ENCODE data around the gene OR2AT4. TPM values are rescaled to one million over a fixed set of nuclear protein-coding genes. Genes with fewer than 3 reads are reported as not detected.

Gene OR2AT4
- polyA plus RNA-seq, 3 donors, result not detected

DNA sequence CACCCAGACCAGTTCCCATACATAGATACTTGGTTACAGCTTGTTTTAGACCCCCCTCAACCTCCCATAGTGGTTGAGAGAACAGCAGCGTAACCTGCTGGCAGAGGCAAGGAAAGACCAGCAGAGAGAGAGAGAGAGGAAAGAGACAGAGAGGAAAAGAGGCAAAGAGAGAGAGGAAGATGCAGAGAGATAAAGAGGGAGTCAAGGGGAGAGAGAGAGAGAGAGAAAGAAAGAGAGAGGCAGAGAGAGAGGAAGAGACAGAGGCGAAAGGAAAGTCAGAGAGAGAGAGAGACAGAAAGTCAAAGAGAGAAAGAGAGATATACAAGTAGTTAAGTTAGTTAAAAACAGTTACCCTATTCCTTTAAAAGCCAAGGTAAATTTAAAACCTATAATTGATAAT is 55.4 kb downstream of the OR2AT4 start:
- WGBS, 3 donors, result 63 to 100% (median 96%) methylated on average over 2 of the region's 2 CpGs
- H3K27ac ChIP-seq (ENCODE audit: low read depth, low read length), result no peak overlapping the region

DNA sequence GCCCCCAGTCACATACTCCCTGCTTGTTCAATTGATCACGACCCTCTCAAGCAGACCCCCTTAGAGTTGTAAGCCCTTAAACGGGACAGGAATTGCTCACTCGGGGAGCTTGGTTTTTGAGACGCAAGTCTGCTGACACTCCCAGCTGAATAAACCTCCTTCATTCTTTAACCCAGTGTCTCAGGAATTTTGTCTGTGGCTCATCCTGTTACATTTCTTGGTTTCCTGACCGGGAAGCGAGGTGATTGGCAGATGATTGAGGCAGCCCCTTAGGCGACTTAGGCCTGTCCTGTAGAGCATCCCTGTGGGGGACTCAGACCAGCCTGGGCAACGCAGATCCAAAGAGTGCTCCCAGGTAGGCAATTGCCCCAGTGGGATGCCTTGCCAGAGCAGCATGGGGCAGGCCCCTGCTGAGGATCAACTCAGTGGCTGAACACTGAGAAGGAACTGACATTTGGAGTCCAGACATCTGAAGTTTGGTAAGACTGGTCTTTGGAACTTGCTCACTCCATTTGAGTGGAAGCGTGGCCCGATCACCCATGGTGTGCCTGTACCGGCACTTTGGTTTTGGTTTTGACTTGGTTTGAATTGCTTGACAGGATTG is 56.4 kb downstream of the OR2AT4 start:
- WGBS, 3 donors, result 89 to 93% (median 92%) methylated on average over 11 of the region's 11 CpGs
- no peak overlapping the region for H3K27ac ChIP-seq (ENCODE audit: low read depth, low read length)

DNA sequence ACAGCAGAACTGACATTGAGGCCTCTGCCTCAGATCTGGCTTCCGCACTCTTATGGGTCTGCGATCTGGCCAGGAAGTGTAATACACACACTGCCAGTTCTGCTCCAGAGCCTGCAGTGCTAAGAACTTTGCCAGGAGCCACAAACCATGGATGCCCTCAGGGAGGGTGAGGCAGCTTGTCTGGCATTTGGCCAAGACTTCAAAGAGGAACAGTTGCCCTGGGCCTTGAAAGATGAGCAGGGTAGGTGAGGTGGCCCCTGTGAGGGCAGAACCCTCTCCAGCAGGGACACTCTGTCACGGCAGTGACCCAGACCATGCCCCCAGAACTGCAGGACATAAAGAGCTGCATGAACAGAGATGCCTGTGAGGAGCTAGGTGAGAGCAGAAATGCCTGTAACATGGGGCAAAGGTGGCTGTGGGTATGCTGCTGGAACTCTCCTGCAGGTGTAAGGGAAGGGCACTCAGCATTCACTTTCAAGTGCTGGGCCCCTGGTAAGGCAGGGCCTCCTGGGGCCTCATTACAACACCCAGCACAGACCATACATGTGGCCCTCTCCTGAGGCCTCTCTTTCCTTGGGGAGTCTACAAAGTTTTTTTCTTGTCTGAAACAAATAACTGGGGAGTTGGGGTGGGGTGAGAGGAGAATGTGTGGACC is 60.6 kb downstream of the OR2AT4 start:
- 74 to 84% (median 79%) methylated on average over 3 of the region's 3 CpGs for WGBS, 3 donors
- no peak overlapping the region for H3K27ac ChIP-seq (ENCODE audit: low read depth, low read length)

DNA sequence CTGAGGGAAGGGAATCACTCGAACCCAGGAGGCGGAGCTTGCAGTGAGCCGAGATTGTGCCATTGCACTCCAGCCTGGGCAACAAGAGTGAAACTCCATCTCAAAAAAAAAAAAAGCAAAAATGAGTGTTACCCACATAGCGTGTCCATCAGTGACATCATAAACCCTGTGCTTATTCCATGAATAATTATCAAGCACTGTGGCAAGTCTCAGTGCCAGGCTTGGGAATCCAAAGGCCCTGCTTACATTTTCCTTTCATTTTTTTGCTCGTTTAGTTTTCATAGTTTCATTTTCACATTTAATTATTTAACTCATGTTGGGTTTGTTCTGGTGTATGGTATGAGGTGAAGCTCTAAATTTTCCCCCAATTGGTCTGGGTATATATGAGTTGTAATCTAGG is 61.4 kb downstream of the OR2AT4 start:
- 82 to 87% (median 85%) methylated on average over 5 of the region's 5 CpGs for WGBS, 3 donors

DNA sequence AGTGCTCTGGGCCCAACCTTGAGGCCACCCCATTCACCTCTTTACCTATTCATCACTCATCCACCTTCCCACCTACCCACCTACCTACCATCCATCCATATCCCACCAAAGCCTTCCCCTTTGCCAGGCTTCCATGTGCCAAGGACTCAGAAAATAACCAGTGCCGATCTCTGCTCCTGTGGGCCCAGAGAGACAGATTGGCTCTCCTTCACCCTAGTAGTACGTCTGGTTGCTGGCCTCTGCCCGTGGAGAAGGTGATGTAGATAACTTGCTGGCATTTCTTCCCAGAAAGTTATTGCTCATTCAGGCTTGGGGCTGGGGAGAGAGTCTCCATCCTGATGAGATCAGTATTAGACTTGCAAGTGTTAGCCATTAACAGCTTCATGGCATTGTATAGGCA is 62.8 kb downstream of the OR2AT4 start:
- H3K27ac ChIP-seq (ENCODE audit: low read depth, low read length), result no peak overlapping the region
- WGBS, 3 donors, result 86 to 96% (median 90%) methylated on average over 3 of the region's 3 CpGs

More for the DNA sequence above, 61.4 kb downstream of the OR2AT4 start:
- H3K27ac ChIP-seq (ENCODE audit: low read depth, low read length), result no peak overlapping the region

DNA sequence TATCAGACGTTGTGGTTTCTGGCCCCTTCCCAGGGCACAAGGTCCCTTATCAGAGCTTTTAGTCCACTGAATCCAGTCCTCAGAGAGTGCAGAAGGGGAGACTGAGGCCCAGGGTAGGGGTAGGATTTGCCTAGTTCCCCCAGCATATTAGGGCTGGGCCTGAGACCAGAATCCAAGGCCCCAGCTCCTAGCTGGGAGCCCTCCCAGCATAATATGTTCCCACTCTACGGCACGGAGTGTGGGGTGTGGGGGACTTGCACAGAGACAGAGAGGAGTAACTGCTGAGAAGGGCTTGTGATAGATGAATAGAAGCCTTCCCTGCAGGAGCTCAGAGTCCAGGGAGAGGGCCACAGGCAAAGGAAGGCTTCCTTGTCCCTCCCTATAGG is 64.1 kb downstream of the OR2AT4 start:
- 67 to 85% (median 84%) methylated on average over 3 of the region's 3 CpGs for WGBS, 3 donors
- H3K27ac ChIP-seq (ENCODE audit: low read depth, low read length), result no peak overlapping the region

DNA sequence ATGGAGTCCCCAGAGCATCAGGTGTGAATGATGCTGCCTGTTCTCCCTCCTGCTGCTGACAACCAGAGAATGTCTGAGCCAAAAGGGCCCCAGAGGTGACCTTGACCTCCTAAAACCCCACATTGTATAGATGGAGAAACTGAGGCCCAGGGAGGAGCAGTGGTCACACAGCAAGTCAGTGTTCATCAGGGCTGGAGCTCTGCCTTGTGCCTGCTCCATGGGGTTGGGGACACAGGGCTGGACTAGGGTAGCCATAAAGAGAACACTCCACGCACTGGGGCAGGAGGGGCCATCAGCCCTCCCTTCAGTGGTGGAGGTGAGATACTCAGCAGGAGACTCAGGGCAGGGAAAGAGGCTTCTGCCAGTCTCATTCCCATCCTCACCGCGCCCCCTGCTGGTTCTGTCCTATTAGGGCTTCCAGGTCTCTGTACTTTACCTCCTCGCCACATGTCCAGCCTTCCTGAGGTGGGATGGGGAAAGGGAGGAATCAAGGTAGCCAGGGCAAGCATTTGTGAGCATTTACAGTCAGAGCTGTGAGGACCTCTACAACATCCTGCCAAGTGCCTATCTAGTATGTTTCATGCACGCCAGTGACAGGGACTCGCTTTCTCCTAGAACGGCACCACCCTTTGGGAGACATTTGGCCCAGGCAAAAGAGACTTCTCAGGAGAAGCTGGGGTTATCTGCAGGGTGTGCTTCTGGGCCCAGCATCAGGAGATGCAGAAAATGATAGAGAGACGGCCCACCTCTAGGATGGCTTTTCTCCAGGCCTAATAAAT is 64.7 kb downstream of the OR2AT4 start:
- no peak overlapping the region for H3K27ac ChIP-seq (ENCODE audit: low read depth, low read length)
- 49 to 69% (median 60%) methylated on average over 8 of the region's 8 CpGs for WGBS, 3 donors

Other genes with a start within 250 kb of the OR2AT4 start
- gene XRRA1, start 147.8 kb downstream of the OR2AT4 start, polyA plus RNA-seq, result 1 to 10 TPM; 1.0 to 5.8 (median 2.4) TPM
- 10 to 100 TPM; 58.1 to 85.6 (median 67.9) TPM for gene SPCS2, start 147.6 kb downstream of the OR2AT4 start, polyA plus RNA-seq
- 1 to 10 TPM; 2.6 to 3.1 (median 2.6) TPM for gene NEU3, start 107.9 kb downstream of the OR2AT4 start, polyA plus RNA-seq
- 10 to 100 TPM; 15.2 to 23.4 (median 16.5) TPM for gene SLCO2B1, start 54.2 kb upstream of the OR2AT4 start, polyA plus RNA-seq
- gene TPBGL, start 143.9 kb upstream of the OR2AT4 start, polyA plus RNA-seq, result under 1 TPM in 2 of 3 donors, not detected in 1; 0.14 to 0.27 TPM